HepG2 (cell line): ENCODE measurements around the gene GNAI2. TPM values are rescaled to one million over a fixed set of nuclear protein-coding genes. Genes with fewer than 3 reads are reported as not detected.
A peak's percentile ranks its signal among the peaks of the same experiment; 100 is the strongest.

Experiments
- ADNP ChIP-seq: sonication (generic); formaldehyde crosslinking; IDR thresholded peaks from 2 replicates; pipeline ENCODE4 v1.4.0; 2020; ENCODE audit warnings: missing genetic modification reagents
- BHLHE40 ChIP-seq: IDR thresholded peaks from 2 replicates; pipeline ENCODE4 v1.6.1; 2011; ENCODE audit warnings: low read length, improper control_type of control experiment
- DR1 ChIP-seq: sonication (generic); formaldehyde crosslinking; IDR thresholded peaks from 2 replicates; pipeline ENCODE4 v1.8.0; 2021; ENCODE audit warnings: mild to moderate bottlenecking, missing genetic modification reagents, inconsistent platforms
- FOSL1 ChIP-seq: sonication (generic); formaldehyde crosslinking; IDR thresholded peaks from 2 replicates; pipeline ENCODE4 v1.9.0; 2021; ENCODE audit warnings: missing genetic modification reagents, borderline replicate concordance
- FOXA3 ChIP-seq: IDR thresholded peaks from 2 replicates; pipeline ENCODE4 v1.6.1; 2016; ENCODE audit warnings: missing genetic modification reagents, missing compliant biosample characterization
- FOXJ3 ChIP-seq: sonication (generic); formaldehyde crosslinking; IDR thresholded peaks from 2 replicates; pipeline ENCODE4 v1.4.0; 2020; ENCODE audit warnings: missing genetic modification reagents, mild to moderate bottlenecking, borderline replicate concordance
- HNF4A ChIP-seq: sonication (generic); formaldehyde crosslinking; IDR thresholded peaks from 2 replicates; pipeline ENCODE4 v1.4.0; 2020; ENCODE audit warnings: missing genetic modification reagents
- IKZF4 ChIP-seq: sonication (generic); formaldehyde crosslinking; IDR thresholded peaks from 2 replicates; pipeline ENCODE4 v1.5.1; 2020; ENCODE audit warnings: borderline replicate concordance, mild to moderate bottlenecking, low read depth, missing genetic modification reagents; ENCODE audit errors: not compliant biosample characterization
- MBD4 ChIP-seq: IDR thresholded peaks from 2 replicates; pipeline ENCODE4 v1.6.1; 2012; ENCODE audit warnings: low read length, inconsistent platforms, borderline replicate concordance
- MED13 ChIP-seq: sonication (generic); formaldehyde crosslinking; IDR thresholded peaks from 2 replicates; pipeline ENCODE4 v1.5.0; 2020; ENCODE audit warnings: missing genetic modification reagents
- MIER2 ChIP-seq: IDR thresholded peaks from 2 replicates; pipeline ENCODE4 v1.6.1; 2016; ENCODE audit warnings: missing biosample characterization, missing genetic modification reagents
- MTA1 ChIP-seq: sonication (generic); formaldehyde crosslinking; IDR thresholded peaks from 2 replicates; pipeline ENCODE4 v1.4.0; 2020; ENCODE audit warnings: missing genetic modification reagents, mild to moderate bottlenecking, borderline replicate concordance
- NFATC3 ChIP-seq: sonication (generic); formaldehyde crosslinking; IDR thresholded peaks from 2 replicates; pipeline ENCODE4 v1.5.1; 2020; ENCODE audit warnings: mild to moderate bottlenecking, missing genetic modification reagents
- NFE2 ChIP-seq: sonication (generic); formaldehyde crosslinking; IDR thresholded peaks from 2 replicates; pipeline ENCODE4 v1.4.0; 2020; ENCODE audit warnings: missing genetic modification reagents
- POGZ ChIP-seq: sonication (generic); formaldehyde crosslinking; IDR thresholded peaks from 2 replicates; pipeline ENCODE4 v1.4.0; 2020; ENCODE audit warnings: mild to moderate bottlenecking, missing genetic modification reagents
- POLR2AphosphoS2 ChIP-seq: IDR thresholded peaks from 2 replicates; pipeline ENCODE4 v1.6.1; 2011; ENCODE audit warnings: low read depth, low read length, improper control_type of control experiment
- REPIN1 ChIP-seq: sonication (generic); formaldehyde crosslinking; IDR thresholded peaks from 2 replicates; pipeline ENCODE4 v1.8.0; 2022; ENCODE audit warnings: missing genetic modification reagents, low read depth, mild to moderate bottlenecking, borderline replicate concordance
- RORA ChIP-seq: sonication (generic); formaldehyde crosslinking; IDR thresholded peaks from 2 replicates; pipeline ENCODE4 v1.5.0; 2020; ENCODE audit warnings: mild to moderate bottlenecking, missing genetic modification reagents, moderate library complexity
- SNAPC2 ChIP-seq: sonication (generic); formaldehyde crosslinking; IDR thresholded peaks from 2 replicates; pipeline ENCODE4 v1.8.1; 2022; ENCODE audit warnings: mild to moderate bottlenecking, missing genetic modification reagents
- YEATS4 ChIP-seq: sonication (generic); formaldehyde crosslinking; IDR thresholded peaks from 2 replicates; pipeline ENCODE4 v1.4.0; 2020; ENCODE audit warnings: missing genetic modification reagents, borderline replicate concordance
- ZBTB38 ChIP-seq: sonication (generic); formaldehyde crosslinking; IDR thresholded peaks from 2 replicates; pipeline ENCODE4 v1.5.1; 2020; ENCODE audit warnings: mild to moderate bottlenecking, missing genetic modification reagents
- ZFX ChIP-seq: sonication (generic); formaldehyde crosslinking; IDR thresholded peaks from 2 replicates; pipeline ENCODE4 v1.4.0; 2020; ENCODE audit warnings: mild to moderate bottlenecking, low read depth, missing genetic modification reagents, moderate library complexity
- ZFYVE20 ChIP-seq: sonication (generic); formaldehyde crosslinking; IDR thresholded peaks from 2 replicates; pipeline ENCODE4 v1.8.0; 2023; ENCODE audit warnings: low read depth, mild to moderate bottlenecking, moderate library complexity, missing genetic modification reagents, borderline replicate concordance
- ZNF382 ChIP-seq: sonication (generic); formaldehyde crosslinking; IDR thresholded peaks from 2 replicates; pipeline ENCODE4 v1.5.0; 2020; ENCODE audit warnings: missing genetic modification reagents, mild to moderate bottlenecking, borderline replicate concordance
- polyA plus RNA-seq, 8 experiments: library from polyadenylated mRNA; depleted of rRNA in 3 of 8; stranded (reverse) in 7 of 8; unstranded in 1 of 8; fragments of >200 nt; fragmentation: Illumina TruSeq in 4 of 8; extraction: Trizol in 4 of 8; gene quantifications; 2 replicates each; pipeline versions ENCODE4 v1.2.1 to v1.2.3, GENCODE V29; 2011 to 2016; ENCODE audit warnings: low read depth in 4 of 8, missing spikeins in 1 of 8, mixed read lengths in 1 of 8; ENCODE audit not compliant: insufficient read depth in 1 of 8
- total RNA-seq, 5 experiments: library from RNA; depleted of rRNA; stranded (reverse); fragments of >200 nt; fragmentation: Illumina TruSeq; extraction: Trizol; gene quantifications; 2 replicates each; pipeline ENCODE4 v1.2.3, GENCODE V29; 2016; ENCODE audit warnings: low read depth in 1 of 5
- TF ChIP-seq, protein P1 (sequence below): IDR thresholded peaks from 2 replicates; pipeline ENCODE4 v1.6.1; 2016
- TF ChIP-seq, protein P2 (sequence below): sonication (generic); formaldehyde crosslinking; IDR thresholded peaks from 2 replicates; pipeline ENCODE4 v1.4.0; 2020; ENCODE audit warnings: mild to moderate bottlenecking, missing genetic modification reagents
- TF ChIP-seq, protein P3 (sequence below), 2 experiments: sonication (generic) in 1 of 2; formaldehyde crosslinking in 1 of 2; IDR thresholded peaks; 2 replicates each; pipeline versions ENCODE4 v1.5.1 to v1.6.1; 2011 to 2020; ENCODE audit warnings: borderline replicate concordance in 1 of 2, low read depth in 1 of 2, low read length in 1 of 2, mild to moderate bottlenecking in 1 of 2, missing genetic modification reagents in 1 of 2, moderate library complexity in 1 of 2

Gene GNAI2
- total and polyA plus RNA-seq, 2 of the 13 experiments (the other 11 are each of a cell fraction or from before 2014, with no cell fraction given) = 51.1 to 66.2 TPM

DNA sequence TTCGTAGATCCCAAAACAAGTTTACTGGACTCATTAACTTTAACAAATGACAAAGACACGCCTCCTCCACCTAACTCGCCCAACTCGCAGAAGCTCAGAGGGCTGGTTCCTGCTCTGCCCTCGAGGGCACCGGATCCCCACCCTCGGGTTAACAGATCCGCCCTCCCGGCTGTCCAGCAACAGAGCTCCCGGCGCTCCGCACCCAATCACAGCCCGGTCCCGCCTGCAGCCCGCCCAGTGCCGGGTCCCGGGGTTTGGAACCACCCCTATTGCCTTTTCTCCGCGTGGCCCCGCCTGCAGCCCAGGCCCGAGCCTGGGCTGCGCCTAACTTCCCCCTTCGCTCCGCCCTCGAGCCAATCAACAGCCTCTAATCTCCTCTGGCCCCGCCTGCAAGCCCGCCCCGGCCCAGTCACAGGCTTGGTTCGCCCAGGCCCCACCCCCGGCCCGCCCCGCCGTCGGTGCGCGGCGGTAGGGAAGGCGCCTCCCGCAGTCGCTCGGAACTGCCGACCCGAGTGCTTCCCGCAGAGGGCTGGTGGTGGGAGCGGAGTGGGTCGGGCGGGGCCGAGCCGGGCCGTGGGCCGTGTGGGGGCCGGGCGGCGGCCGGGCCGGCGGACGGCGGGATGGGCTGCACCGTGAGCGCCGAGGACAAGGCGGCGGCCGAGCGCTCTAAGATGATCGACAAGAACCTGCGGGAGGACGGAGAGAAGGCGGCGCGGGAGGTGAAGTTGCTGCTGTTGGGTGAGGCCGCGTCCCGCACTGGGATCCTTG lies at the start of gene GNAI2 (continued):
- TF ChIP-seq RORA (CRISPR knock-in tag) = no peak
- TF ChIP-seq FOSL1 (CRISPR knock-in tag) = no peak
- no peak for TF ChIP-seq REPIN1
- TF ChIP-seq POGZ (CRISPR knock-in tag) = no peak
- TF ChIP-seq ZBTB38 = no peak
- no peak for TF ChIP-seq FOXA3 (CRISPR knock-in tag)
- TF ChIP-seq, protein P1, sequence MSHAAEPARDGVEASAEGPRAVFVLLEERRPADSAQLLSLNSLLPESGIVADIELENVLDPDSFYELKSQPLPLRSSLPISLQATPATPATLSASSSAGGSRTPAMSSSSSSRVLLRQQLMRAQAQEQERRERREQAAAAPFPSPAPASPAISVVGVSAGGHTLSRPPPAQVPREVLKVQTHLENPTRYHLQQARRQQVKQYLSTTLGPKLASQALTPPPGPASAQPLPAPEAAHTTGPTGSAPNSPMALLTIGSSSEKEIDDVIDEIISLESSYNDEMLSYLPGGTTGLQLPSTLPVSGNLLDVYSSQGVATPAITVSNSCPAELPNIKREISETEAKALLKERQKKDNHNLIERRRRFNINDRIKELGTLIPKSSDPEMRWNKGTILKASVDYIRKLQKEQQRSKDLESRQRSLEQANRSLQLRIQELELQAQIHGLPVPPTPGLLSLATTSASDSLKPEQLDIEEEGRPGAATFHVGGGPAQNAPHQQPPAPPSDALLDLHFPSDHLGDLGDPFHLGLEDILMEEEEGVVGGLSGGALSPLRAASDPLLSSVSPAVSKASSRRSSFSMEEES (CRISPR knock-in tag) = no peak
- no peak for TF ChIP-seq NFATC3 (CRISPR knock-in tag)
- TF ChIP-seq YEATS4 (CRISPR knock-in tag) = no peak; the same call in 1 of the 2 replicates
- no peak for TF ChIP-seq ZNF382 (CRISPR knock-in tag)
- no peak for TF ChIP-seq FOXJ3
- TF ChIP-seq SNAPC2 (CRISPR knock-in tag) = no peak
- no peak for TF ChIP-seq HNF4A (CRISPR knock-in tag)
- peak; percentile 75 for TF ChIP-seq ZFX (CRISPR knock-in tag)
- TF ChIP-seq ADNP (CRISPR knock-in tag) = no peak
- no peak for TF ChIP-seq POLR2AphosphoS2
- TF ChIP-seq, protein P2, sequence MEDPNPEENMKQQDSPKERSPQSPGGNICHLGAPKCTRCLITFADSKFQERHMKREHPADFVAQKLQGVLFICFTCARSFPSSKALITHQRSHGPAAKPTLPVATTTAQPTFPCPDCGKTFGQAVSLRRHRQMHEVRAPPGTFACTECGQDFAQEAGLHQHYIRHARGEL = no peak
- 0 out of 2 replicates have a peak, but pooled peaks have one; percentile 6 for TF ChIP-seq BHLHE40
- TF ChIP-seq DR1 = peak; percentile 59; the same call in 1 of the 2 replicates
- no peak for TF ChIP-seq MIER2 (CRISPR knock-in tag)
- TF ChIP-seq MED13 (CRISPR knock-in tag) = no peak
- no peak for TF ChIP-seq MBD4
- TF ChIP-seq ZFYVE20 (CRISPR knock-in tag) = no peak; the same call in 1 of the 2 replicates
- TF ChIP-seq, protein P3, sequence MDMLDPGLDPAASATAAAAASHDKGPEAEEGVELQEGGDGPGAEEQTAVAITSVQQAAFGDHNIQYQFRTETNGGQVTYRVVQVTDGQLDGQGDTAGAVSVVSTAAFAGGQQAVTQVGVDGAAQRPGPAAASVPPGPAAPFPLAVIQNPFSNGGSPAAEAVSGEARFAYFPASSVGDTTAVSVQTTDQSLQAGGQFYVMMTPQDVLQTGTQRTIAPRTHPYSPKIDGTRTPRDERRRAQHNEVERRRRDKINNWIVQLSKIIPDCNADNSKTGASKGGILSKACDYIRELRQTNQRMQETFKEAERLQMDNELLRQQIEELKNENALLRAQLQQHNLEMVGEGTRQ (IDR thresholded peaks at IDR 0.05; ENCODE audit: low read depth, low read length) = no peak
- TF ChIP-seq, protein P3 (CRISPR knock-in tag; IDR thresholded peaks at IDR 0.05; ENCODE audit: borderline replicate concordance) = no peak
- TF ChIP-seq IKZF4 = peak; percentile 24
- no peak for TF ChIP-seq NFE2 (CRISPR knock-in tag)
- TF ChIP-seq MTA1 (CRISPR knock-in tag) = no peak
